Stimulated activated naive CD8-positive, alpha-beta T cell treated with anti-CD3 and anti-CD28 coated beads, Interleukin-15, Interleukin-2, amounts not matched to agents 100 ng/mL and 50 ng/mL, for 24 hours (primary cell): Measurements from ENCODE around the gene ATF5.
"Not testable (repeated sequence)": the region's sequence is repeated elsewhere in the genome, so short reads cannot be mapped to it uniquely, and the experiment has no call there.

Experiments used
- H3K27ac Mint-ChIP-seq: one replicate; pipeline ENCODE4 v1.8.0; 2021; ENCODE audit warnings: mild to moderate bottlenecking, mixed read lengths
- H3K27me3 Mint-ChIP-seq: one replicate; pipeline ENCODE4 v1.8.0; 2021; ENCODE audit warnings: mixed read lengths
- H3K36me3 Mint-ChIP-seq: one replicate; pipeline ENCODE4 v1.8.0; 2021; ENCODE audit warnings: low read depth, mixed read lengths
- H3K4me1 Mint-ChIP-seq: one replicate; pipeline ENCODE4 v1.8.0; 2021; ENCODE audit warnings: low read depth, mixed read lengths
- H3K4me3 Mint-ChIP-seq: one replicate; pipeline ENCODE4 v1.8.0; 2021; ENCODE audit warnings: mild to moderate bottlenecking, mixed read lengths
- H3K9me3 Mint-ChIP-seq: one replicate; pipeline ENCODE4 v1.8.0; 2021; ENCODE audit warnings: mixed read lengths

Gene ATF5

GRCh38 chr19:49957262-49957915, 28.4 kb downstream of the ATF5 start:
- H3K27ac Mint-ChIP-seq: no peak overlapping the region
- H3K4me3 Mint-ChIP-seq: no peak overlapping the region
- H3K27me3 Mint-ChIP-seq: peaks cover 18% of the 10 kb centered on the region
- no peaks in the 10 kb centered on the region for H3K9me3 Mint-ChIP-seq
- no peaks in the 10 kb centered on the region for H3K4me1 Mint-ChIP-seq
- H3K36me3 Mint-ChIP-seq: no peaks in the 10 kb centered on the region

DNA sequence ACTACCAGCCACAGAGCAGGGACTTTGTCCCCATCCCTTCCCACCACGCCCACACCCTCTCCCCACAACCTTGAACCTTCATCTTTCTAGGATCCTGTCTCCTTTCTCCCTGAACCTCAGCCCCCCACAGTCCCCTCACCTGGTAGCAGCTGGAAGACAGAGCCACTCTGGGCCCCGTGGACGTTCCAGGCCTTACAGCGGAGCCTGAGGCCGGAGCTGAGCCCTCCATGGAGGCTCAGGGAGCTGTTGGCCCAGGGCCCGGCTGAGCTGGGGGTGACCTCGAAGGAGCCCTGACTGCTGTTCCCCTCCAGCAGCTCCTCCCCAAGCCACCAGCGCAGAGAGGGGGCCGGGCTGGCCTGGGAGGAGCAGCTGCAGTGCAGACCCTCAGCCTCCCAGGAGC, 29.1 kb downstream of the ATF5 start:
- H3K27me3 Mint-ChIP-seq: peaks cover 15% of the 10 kb centered on the region
- H3K27ac Mint-ChIP-seq, H3K36me3 Mint-ChIP-seq, H3K4me1 Mint-ChIP-seq, H3K9me3 Mint-ChIP-seq, H3K4me3 Mint-ChIP-seq: not testable (repeated sequence)

DNA sequence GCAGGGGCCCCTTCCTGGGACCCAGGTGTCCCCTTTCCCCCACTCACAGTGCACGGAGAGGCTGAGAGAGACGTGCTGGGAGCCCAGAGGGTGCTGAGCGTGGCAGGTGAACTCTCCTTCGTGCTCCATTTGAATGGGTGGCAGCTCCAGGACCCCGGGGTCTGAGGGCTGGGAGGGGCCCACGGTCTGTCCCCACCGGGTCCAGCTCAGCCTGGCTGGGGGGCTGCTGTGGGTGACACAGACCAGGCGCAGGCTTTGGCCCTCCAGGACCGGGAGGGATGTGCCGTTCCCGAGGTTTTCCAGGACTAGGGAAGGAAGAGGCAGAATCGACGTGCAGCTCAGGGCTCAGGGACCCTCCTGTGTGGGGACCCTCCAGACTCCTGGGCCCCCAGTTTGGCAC, 29.6 kb downstream of the ATF5 start:
- H3K36me3 Mint-ChIP-seq, H3K9me3 Mint-ChIP-seq, H3K4me3 Mint-ChIP-seq, H3K27ac Mint-ChIP-seq, H3K4me1 Mint-ChIP-seq: not testable (repeated sequence)
- peaks cover 14% of the 10 kb centered on the region for H3K27me3 Mint-ChIP-seq

- H3K9me3 Mint-ChIP-seq, H3K27me3 Mint-ChIP-seq, H3K4me1 Mint-ChIP-seq, H3K36me3 Mint-ChIP-seq, H3K27ac Mint-ChIP-seq, H3K4me3 Mint-ChIP-seq: not testable (repeated sequence)
Measured at GRCh38 chr19:49959892-49960291, 30.9 kb downstream of the ATF5 start.

GRCh38 chr19:49960980-49961379, 32.0 kb downstream of the ATF5 start, which contains the start of gene SIGLEC11:
TSS of gene SIGLEC11 (minus strand) at chr19:49961172. CDS start at chr19:49961081, 91 bp downstream.
- H3K27me3 Mint-ChIP-seq, H3K36me3 Mint-ChIP-seq, H3K9me3 Mint-ChIP-seq, H3K27ac Mint-ChIP-seq, H3K4me3 Mint-ChIP-seq, H3K4me1 Mint-ChIP-seq: not testable (repeated sequence)

- peaks cover 17% of the 10 kb centered on the region for H3K27me3 Mint-ChIP-seq
- no peak overlapping the region for H3K27ac Mint-ChIP-seq
- H3K9me3 Mint-ChIP-seq: no peaks in the 10 kb centered on the region
- H3K36me3 Mint-ChIP-seq: no peaks in the 10 kb centered on the region
- H3K4me3 Mint-ChIP-seq: no peak overlapping the region
- no peaks in the 10 kb centered on the region for H3K4me1 Mint-ChIP-seq
Measured at GRCh38 chr19:49968279-49968922, 39.4 kb downstream of the ATF5 start.

- H3K27me3 Mint-ChIP-seq: peaks cover 15% of the 10 kb centered on the region
- not testable (repeated sequence) for H3K27ac Mint-ChIP-seq, H3K9me3 Mint-ChIP-seq, H3K36me3 Mint-ChIP-seq, H3K4me3 Mint-ChIP-seq, H3K4me1 Mint-ChIP-seq
Measured at GRCh38 chr19:49969355-49969754, 40.4 kb downstream of the ATF5 start.

DNA sequence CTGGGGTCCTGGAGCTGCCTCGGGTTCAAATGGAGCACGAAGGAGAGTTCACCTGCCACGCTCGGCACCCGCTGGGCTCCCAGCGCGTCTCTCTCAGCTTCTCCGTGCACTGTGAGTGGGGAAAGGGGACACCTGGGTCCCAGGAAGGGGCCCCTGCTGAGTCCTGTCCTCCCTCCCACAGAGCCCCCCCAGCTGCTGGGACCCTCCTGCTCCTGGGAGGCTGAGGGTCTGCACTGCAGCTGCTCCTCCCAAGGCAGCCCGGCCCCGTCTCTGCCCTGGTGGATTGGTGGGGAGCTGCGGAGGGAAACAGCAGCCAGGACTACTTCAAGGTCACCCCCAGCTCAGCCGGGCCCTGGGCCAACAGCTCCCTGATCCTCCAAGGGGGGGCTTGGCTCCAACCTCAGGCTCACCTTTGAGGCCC, 43.0 kb downstream of the ATF5 start:
- H3K36me3 Mint-ChIP-seq: peaks cover 16% of the 10 kb centered on the region

DNA sequence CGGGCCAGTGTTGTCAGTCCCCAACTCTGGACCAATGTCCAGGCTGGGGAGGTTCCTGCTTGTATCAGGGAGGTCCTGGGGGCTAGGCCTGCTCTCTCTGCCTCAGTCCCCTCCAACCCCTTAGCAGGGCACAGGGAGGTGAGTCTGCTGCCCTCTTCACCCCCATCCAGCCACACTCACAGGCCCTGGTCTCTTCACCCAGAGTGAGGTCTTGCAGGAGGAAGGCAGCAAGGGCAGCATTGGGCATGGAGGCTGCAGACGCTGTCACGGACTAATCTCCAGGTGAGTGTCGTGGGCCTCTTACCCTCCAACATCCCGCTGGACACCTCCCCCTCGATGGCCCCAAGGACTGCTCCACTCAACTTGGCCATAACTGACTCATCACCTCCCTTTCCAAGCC, 43.8 kb downstream of the ATF5 start:
- H3K4me1 Mint-ChIP-seq: no peaks in the 10 kb centered on the region
- peaks cover 16% of the 10 kb centered on the region for H3K36me3 Mint-ChIP-seq
- no peaks in the 10 kb centered on the region for H3K9me3 Mint-ChIP-seq
- no peak overlapping the region for H3K4me3 Mint-ChIP-seq
- H3K27me3 Mint-ChIP-seq: peaks cover 5% of the 10 kb centered on the region
- H3K27ac Mint-ChIP-seq: no peak overlapping the region

More for the DNA sequence above, 43.0 kb downstream of the ATF5 start:
- Mint-ChIP-seq H3K27ac (no peak overlapping the region), H3K4me3 (no peak overlapping the region), H3K9me3 (no peaks in the 10 kb centered on the region), H3K27me3 (peaks cover 7% of the 10 kb centered on the region), H3K4me1 (no peaks in the 10 kb centered on the region)

DNA sequence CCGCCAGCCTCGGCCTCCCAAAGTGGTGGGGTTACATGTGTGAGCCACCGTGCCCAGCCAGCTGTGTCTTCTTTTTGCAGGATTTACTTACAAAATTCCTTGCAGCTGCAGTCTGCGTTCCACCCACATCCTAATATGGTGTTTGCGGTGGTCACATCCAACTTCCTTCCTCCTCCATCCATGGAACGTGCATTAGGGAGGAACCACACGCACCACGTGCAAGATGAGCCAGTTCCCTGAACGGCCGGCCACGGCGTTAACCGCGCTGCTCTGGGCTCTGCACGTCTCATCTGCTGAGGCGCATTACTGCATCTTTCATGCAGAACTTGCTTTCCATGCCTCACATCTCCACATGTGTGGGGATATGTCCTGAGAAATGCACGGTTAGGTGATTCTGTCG, 45.0 kb downstream of the ATF5 start:
- Mint-ChIP-seq H3K4me3 (no peak overlapping the region), H3K27me3 (no peaks in the 10 kb centered on the region), H3K9me3 (no peaks in the 10 kb centered on the region), H3K36me3 (peaks cover 16% of the 10 kb centered on the region), H3K4me1 (no peaks in the 10 kb centered on the region), H3K27ac (no peak overlapping the region)

DNA sequence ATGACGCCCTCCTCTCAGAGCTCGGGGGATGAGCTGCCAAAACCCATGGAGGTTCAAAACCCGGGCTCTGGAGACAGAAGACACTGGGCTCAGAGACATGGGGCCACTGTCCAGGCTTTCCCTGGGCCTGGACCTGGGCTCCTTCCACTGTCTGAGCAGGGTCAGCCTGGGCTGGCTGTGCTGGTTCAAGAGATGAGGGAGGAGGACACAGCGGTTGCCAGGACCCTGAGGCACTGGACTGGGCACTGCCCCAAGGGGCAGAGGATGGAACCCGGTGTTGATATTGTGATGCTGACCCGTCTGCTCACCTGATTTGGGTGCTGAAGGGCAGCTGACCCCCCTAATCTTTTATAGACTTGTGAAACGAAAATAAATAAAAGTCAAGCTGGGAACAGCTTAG, 46.0 kb downstream of the ATF5 start:
- H3K9me3 Mint-ChIP-seq: no peaks in the 10 kb centered on the region
- H3K4me3 Mint-ChIP-seq: no peak overlapping the region
- H3K27ac Mint-ChIP-seq: no peak overlapping the region
- H3K27me3 Mint-ChIP-seq: no peaks in the 10 kb centered on the region
- H3K4me1 Mint-ChIP-seq: no peaks in the 10 kb centered on the region
- peaks cover 16% of the 10 kb centered on the region for H3K36me3 Mint-ChIP-seq

DNA sequence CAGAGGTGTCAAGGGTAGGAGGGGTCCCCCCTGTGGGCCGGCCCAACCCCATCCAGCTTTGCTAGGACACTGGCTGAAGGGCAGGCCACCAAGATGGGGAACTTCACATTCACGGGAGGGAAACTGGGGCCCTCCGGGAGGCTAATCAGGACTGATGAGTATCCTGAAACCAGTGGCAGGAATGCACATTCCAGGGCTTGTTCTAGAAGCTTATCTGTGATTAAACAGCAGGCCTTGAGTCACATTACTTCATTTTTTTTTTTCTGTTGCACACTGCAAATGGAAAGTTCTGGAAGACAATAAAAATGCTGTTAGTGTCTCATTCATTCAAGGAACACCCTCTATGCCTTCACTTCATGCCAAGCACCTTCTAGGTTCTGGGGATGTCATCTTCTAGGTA, 47.5 kb downstream of the ATF5 start:
- Mint-ChIP-seq H3K4me3 (no peak overlapping the region), H3K27ac (no peak overlapping the region), H3K9me3 (no peaks in the 10 kb centered on the region), H3K27me3 (no peaks in the 10 kb centered on the region), H3K36me3 (peaks cover 22% of the 10 kb centered on the region), H3K4me1 (no peaks in the 10 kb centered on the region)

DNA sequence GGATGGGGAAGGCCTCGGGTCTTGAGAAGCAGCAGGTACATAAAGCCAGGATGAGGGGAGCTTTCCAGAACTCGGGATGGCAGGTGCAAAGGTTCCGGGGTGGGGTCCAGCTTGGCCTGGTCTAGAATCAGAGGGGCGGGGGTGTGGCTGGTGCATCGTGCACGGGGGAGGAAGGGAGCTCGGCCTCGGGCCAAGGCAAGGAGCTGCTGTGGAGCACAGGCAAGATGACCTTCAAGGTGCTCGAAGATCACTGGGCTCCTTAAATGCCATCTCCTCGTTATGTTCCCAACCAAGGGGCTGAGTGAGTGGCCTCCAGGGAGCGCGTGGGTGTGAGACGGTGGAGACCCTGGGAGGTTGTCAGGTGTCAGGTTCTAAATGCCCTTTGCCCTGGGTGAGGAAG, 48.1 kb downstream of the ATF5 start:
- Mint-ChIP-seq H3K4me3 (no peak overlapping the region), H3K4me1 (no peaks in the 10 kb centered on the region), H3K9me3 (no peaks in the 10 kb centered on the region), H3K36me3 (peaks cover 28% of the 10 kb centered on the region), H3K27me3 (no peaks in the 10 kb centered on the region), H3K27ac (no peak overlapping the region)

GRCh38 chr19:49977881-49978280, 48.9 kb downstream of the ATF5 start:
- no peak overlapping the region for H3K4me3 Mint-ChIP-seq
- H3K9me3 Mint-ChIP-seq: no peaks in the 10 kb centered on the region
- H3K27me3 Mint-ChIP-seq: no peaks in the 10 kb centered on the region
- peaks cover 28% of the 10 kb centered on the region for H3K36me3 Mint-ChIP-seq
- no peak overlapping the region for H3K27ac Mint-ChIP-seq
- H3K4me1 Mint-ChIP-seq: no peaks in the 10 kb centered on the region

GRCh38 chr19:49978324-49978723, 49.3 kb downstream of the ATF5 start:
- H3K4me1 Mint-ChIP-seq: no peaks in the 10 kb centered on the region
- H3K9me3 Mint-ChIP-seq: no peaks in the 10 kb centered on the region
- H3K36me3 Mint-ChIP-seq: peaks cover 28% of the 10 kb centered on the region
- no peaks in the 10 kb centered on the region for H3K27me3 Mint-ChIP-seq
- H3K4me3 Mint-ChIP-seq: no peak overlapping the region
- no peak overlapping the region for H3K27ac Mint-ChIP-seq
